Measurements from ENCODE around the gene MAST1. TPM values are rescaled to one million over a fixed set of nuclear protein-coding genes. Genes with fewer than 3 reads are reported as not detected.
"Not testable (repeated sequence)": the region's sequence is repeated elsewhere in the genome, so short reads cannot be mapped to it uniquely, and the experiment has no call there.

Gene MAST1
- total RNA-seq, 4 donors from 2014 or later, result 5.9 to 20.8 (median 10.3) TPM

GRCh38 chr19:12885749-12886650 is 47.7 kb downstream of the MAST1 start:
- 10 to 32% methylated on average over 12 to 37 of the region's 53 CpGs for WGBS, 2 donors
- no peak overlapping the region for H3K4me3 ChIP-seq (ENCODE audit: low read depth, poor library complexity, severe bottlenecking)
- no peak for DNase-seq (ENCODE audit: low spot score in 2 of 2)
- intact Hi-C loops (cut with DNase I; ENCODE audit: low total_unique reads), result loop anchor here (10.0 kb wide), 1 partner anchor 59 kb away; the partner anchor contains the start of gene RAD23A
- TF ChIP-seq POLR2A (IDR thresholded peaks at IDR 0.05) (no peak), CTCF (IDR thresholded peaks at IDR 0.05) (no peak)

GRCh38 chr19:12886651-12886968 is 48.3 kb downstream of the MAST1 start:
- DNase-seq (ENCODE audit: low spot score in 2 of 2), result no peak
- TF ChIP-seq CTCF (IDR thresholded peaks at IDR 0.05) (no peak), POLR2A (IDR thresholded peaks at IDR 0.05) (no peak)
- 65 to 81% methylated on average over 5 of the region's 5 CpGs for WGBS, 2 donors
- H3K4me3 ChIP-seq (ENCODE audit: low read depth, poor library complexity, severe bottlenecking), result no peak overlapping the region
- intact Hi-C loops (cut with DNase I; ENCODE audit: low total_unique reads), result loop anchor here (10.0 kb wide), 1 partner anchor 58 kb away; the partner anchor contains the start of gene RAD23A

- DNase-seq (ENCODE audit: low spot score in 2 of 2), result no peak
- H3K4me3 ChIP-seq (ENCODE audit: low read depth, poor library complexity, severe bottlenecking), result no peak within 1 kb of the TSS
- intact Hi-C loops (cut with DNase I; ENCODE audit: low total_unique reads), result loop anchor here (10.0 kb wide), 1 partner anchor 58 kb away; the partner anchor contains the start of gene RAD23A
- WGBS, 2 donors, result 68 to 70% methylated on average over 17 of the region's 17 CpGs
- TF ChIP-seq CTCF (IDR thresholded peaks at IDR 0.05), result no peak
- TF ChIP-seq POLR2A (IDR thresholded peaks at IDR 0.05), result no peak
Measured at GRCh38 chr19:12886969-12887747, 48.8 kb downstream of the MAST1 start, which contains the start of gene KLF1. TSS of gene KLF1 (minus strand) at chr19:12887201. CDS start at chr19:12887140, 61 bp downstream.

- no peak overlapping the region for H3K4me3 ChIP-seq (ENCODE audit: low read depth, poor library complexity, severe bottlenecking)
- no peak for TF ChIP-seq CTCF (IDR thresholded peaks at IDR 0.05)
- no peak for TF ChIP-seq POLR2A (IDR thresholded peaks at IDR 0.05)
- no peak for DNase-seq (ENCODE audit: low spot score in 2 of 2)
- 68 to 75% methylated on average over 5 of the region's 5 CpGs for WGBS, 2 donors
- intact Hi-C loops (cut with DNase I; ENCODE audit: low total_unique reads), result loop anchor here (10.0 kb wide), 1 partner anchor 57 kb away; the partner anchor contains the start of gene RAD23A
Measured at GRCh38 chr19:12888006-12888603, 49.8 kb downstream of the MAST1 start.

GRCh38 chr19:12890299-12890786 is 52.0 kb downstream of the MAST1 start:
- 26 to 31% methylated on average over 10 of the region's 10 CpGs for WGBS, 2 donors
- DNase-seq (ENCODE audit: low spot score in 2 of 2); H3K4me3 ChIP-seq (ENCODE audit: low read depth, poor library complexity, severe bottlenecking); intact Hi-C loops (cut with DNase I; ENCODE audit: low total_unique reads): not testable (repeated sequence)
